GM12874 (cell line): Measurements from ENCODE around the gene CCNL2.

Experiments used
- CTCF ChIP-seq: IDR thresholded peaks from 2 replicates; pipeline ENCODE4 v1.5.1; 2011; ENCODE audit warnings: low read depth, mild to moderate bottlenecking, control low read depth, low read length, moderate library complexity; ENCODE audit not compliant: insufficient read depth

CCNL2 gene

DNA sequence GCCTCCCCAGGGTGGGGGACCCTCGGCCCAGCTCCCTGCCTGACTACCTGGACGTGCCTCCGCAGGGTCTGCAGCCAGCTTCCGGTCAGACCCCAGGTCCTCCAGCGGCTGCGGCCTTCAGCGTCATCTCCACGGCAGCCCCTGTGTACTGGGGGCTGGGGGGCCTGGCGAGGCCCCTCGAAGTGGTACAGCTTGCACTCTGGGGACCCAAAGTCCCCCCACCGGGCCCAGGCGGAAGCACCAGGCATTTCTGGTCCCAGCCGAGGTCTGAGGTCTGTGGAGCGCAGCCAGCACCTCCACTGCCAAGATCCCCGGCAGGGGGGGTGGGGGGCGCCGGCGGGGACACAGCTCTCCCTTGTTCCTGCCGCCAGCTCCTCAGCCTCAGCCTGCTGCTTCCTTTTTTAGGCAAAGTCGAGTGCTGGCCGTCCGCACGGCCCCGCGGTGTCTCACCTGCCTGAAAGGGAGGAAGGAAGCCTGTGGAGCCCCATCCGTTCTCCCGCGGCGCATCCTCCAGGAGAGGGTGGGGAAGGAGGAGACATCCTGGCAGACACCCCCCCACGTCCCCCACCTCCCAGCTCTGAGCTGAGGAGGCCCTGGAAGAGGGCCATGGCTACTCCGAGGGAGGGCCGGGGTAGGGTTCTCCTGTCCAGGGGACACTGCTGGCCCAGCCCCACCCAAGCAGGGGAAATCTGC is 35.1 kb upstream of the CCNL2 start:
- TF ChIP-seq CTCF = no peak

- no peak for TF ChIP-seq CTCF
Observed at GRCh38 chr1:1433804-1434130, 34.6 kb upstream of the CCNL2 start.

- TF ChIP-seq CTCF = no peak
Observed at GRCh38 chr1:1432951-1433803, 34.0 kb upstream of the CCNL2 start.

DNA sequence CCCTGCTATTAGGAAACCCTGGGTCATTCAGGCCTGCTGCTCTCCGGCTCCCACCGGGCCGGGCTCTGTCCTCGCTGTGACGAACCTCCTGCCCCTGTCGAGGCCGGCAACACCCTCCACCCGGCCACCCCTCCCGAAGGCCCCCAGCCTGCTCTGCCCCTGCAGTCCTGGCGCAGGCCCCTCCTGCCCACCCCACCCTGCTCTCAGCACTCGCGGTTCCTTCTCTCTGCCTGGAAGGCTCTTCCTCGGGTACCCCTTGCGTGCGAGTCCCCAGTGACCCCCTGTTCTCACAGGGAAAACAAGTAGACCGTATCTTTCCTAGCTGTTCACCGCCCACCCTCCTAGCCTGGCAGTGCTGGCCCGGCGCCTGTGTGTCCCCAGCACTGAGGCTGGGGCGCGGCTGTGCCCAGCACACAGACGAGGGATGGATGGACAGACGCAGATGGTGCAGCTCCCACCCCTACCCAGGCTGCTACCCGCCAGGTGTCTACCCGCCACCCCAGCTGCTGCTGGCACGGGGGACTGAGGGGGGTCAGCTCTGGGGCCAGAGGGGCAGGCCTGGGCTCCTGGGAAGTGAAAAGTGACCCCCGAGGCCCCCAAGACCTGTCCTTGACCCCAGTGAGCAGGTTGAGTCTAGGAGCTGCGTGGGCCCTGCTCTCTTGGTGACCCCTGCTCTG is 33.3 kb upstream of the CCNL2 start:
- TF ChIP-seq CTCF = no peak

- no peak for TF ChIP-seq CTCF
Observed at GRCh38 chr1:1431845-1432273, 32.7 kb upstream of the CCNL2 start.

DNA sequence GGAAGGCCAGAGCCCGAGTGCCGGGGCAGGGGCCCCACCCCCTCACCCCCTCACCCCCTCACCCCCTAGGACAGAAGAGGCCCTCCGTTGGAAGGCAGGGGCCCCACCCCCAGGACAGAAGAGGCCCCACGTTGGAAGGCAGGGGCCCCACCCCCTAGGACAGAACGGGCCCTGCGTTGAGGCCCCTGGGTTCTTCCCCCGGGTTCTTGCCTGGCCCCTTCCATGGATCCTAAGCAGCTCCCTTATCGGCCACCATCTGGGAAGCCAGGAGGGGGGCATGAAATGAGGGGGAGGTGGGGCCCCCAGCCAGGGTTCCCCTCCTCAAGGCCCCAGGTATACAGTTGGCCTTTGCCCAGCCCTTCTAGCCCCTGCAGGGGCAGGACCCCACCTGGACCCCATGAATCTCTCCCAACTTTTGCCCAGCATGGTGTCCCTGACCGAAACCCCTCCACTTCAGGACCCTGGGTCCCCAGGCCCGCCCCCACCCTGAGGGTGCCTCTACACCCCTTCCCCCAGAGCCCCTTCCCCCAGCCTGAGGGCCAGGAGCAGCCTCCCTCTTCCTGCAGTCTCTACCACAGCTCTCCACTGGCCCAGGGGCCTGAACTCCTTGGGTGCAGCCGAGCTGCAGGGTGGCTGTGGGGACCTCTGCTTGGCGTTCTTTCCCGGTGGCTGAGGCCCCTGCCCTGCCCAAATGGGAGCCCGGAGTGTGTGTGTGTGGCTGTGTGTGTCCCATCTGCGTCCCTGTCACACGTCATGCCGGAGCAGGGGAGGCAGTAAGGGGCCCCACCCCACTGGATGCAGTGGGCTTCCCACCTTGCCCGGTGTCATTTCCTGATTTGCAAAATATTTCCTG is 32.1 kb upstream of the CCNL2 start:
- no peak for TF ChIP-seq CTCF
